ENCODE data around the gene SEC14L3.

SEC14L3 gene

DNA sequence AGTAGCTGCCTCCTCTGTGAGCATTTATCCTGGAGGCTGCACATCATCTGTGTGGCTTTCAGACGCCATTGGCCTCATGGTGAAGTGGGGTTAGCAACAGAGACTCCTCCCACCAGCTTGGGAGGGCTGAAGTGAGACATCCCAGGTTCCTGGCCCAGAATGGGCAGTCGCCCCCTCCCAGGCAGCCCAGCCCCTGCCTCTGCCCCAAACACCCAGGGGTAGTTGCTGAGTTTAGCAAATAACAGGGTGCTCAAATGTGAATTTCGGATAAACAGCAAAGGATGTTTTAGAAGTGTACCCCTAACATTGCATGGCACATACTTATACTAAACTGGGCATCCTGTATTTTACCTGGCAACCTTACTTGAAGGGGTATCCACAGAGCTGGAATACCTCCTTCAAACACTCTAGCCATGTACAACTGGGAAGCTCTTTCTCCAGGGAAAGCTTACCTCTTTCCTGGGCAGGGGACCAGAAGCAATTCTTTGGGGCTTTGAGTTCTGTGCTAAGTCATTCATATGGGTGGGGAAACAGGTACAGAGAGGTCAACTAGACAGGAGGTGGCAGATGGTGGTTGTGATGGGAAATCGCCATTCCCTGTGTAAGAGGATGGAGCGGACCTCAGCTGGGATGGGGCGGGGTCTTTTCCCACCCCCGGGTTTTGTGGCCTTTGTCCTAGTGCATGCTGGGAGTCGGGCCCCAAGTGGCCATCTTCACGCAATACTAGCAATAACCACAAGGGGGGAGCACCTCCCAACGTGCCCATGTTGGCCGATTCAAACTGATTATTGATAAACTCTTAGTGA lies 27.0 kb downstream of the SEC14L3 start (continued):
- TF ChIP-seq SP3 (tag by site-specific recombination; IDR thresholded peaks at IDR 0.05) (no peak), ZNF302 (tag by site-specific recombination; IDR thresholded peaks at IDR 0.05; ENCODE audit: low read depth) (no peak), SP2 (tag by site-specific recombination; IDR thresholded peaks at IDR 0.05) (no peak), ZNF112 (tag by site-specific recombination; IDR thresholded peaks at IDR 0.05) (no peak), ZBTB48 (tag by site-specific recombination; IDR thresholded peaks at IDR 0.05) (0 out of 2 replicates have a peak, but pooled peaks have one; percentile 26), KLF8 (tag by site-specific recombination; IDR thresholded peaks at IDR 0.05) (peak; percentile 26; the same call in 1 of the 2 replicates), GLIS1 (tag by site-specific recombination; IDR thresholded peaks at IDR 0.05) (no peak), ZNF701 (tag by site-specific recombination; IDR thresholded peaks at IDR 0.05) (no peak), ZNF654 (tag by site-specific recombination; IDR thresholded peaks at IDR 0.05; ENCODE audit: low read depth) (peak; percentile 72), ZNF416 (tag by site-specific recombination; IDR thresholded peaks at IDR 0.05) (no peak), SETDB1 (IDR thresholded peaks at IDR 0.05; ENCODE audit: insufficient read length, low read length) (no peak), ZNF600 (tag by site-specific recombination; IDR thresholded peaks at IDR 0.05) (no peak), ZNF214 (tag by site-specific recombination; IDR thresholded peaks at IDR 0.05; ENCODE audit: borderline replicate concordance) (no peak), ZFP41 (tag by site-specific recombination; IDR thresholded peaks at IDR 0.05; ENCODE audit: borderline replicate concordance) (no peak), ZNF785 (tag by site-specific recombination; IDR thresholded peaks at IDR 0.05) (no peak), OVOL3 (tag by site-specific recombination; IDR thresholded peaks at IDR 0.05) (no peak), ZNF423 (tag by site-specific recombination; IDR thresholded peaks at IDR 0.05) (no peak), ZNF2 (tag by site-specific recombination; IDR thresholded peaks at IDR 0.05) (no peak), ZNF777 (tag by site-specific recombination; IDR thresholded peaks at IDR 0.05; ENCODE audit: borderline replicate concordance) (no peak), ZNF426 (tag by site-specific recombination; IDR thresholded peaks at IDR 0.05) (no peak)
- TF ChIP-seq, protein P1, sequence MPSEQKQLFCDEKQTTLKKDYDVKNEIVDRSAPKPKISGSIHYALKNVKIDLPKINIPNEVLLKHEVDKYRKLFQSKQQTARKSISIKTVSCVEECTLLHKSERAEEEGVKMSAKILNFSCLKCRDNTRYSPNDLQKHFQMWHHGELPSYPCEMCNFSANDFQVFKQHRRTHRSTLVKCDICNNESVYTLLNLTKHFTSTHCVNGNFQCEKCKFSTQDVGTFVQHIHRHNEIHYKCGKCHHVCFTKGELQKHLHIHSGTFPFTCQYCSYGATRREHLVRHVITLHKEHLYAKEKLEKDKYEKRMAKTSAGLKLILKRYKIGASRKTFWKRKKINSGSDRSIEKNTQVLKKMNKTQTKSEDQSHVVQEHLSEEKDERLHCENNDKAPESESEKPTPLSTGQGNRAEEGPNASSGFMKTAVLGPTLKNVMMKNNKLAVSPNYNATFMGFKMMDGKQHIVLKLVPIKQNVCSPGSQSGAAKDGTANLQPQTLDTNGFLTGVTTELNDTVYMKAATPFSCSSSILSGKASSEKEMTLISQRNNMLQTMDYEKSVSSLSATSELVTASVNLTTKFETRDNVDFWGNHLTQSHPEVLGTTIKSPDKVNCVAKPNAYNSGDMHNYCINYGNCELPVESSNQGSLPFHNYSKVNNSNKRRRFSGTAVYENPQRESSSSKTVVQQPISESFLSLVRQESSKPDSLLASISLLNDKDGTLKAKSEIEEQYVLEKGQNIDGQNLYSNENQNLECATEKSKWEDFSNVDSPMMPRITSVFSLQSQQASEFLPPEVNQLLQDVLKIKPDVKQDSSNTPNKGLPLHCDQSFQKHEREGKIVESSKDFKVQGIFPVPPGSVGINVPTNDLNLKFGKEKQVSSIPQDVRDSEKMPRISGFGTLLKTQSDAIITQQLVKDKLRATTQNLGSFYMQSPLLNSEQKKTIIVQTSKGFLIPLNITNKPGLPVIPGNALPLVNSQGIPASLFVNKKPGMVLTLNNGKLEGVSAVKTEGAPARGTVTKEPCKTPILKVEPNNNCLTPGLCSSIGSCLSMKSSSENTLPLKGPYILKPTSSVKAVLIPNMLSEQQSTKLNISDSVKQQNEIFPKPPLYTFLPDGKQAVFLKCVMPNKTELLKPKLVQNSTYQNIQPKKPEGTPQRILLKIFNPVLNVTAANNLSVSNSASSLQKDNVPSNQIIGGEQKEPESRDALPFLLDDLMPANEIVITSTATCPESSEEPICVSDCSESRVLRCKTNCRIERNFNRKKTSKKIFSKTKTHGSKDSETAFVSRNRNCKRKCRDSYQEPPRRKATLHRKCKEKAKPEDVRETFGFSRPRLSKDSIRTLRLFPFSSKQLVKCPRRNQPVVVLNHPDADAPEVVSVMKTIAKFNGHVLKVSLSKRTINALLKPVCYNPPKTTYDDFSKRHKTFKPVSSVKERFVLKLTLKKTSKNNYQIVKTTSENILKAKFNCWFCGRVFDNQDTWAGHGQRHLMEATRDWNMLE (tag by site-specific recombination; conservative IDR thresholded peaks at IDR 0.05; ENCODE audit: low read depth), result peak; percentile 43
- TF ChIP-seq, protein P2, sequence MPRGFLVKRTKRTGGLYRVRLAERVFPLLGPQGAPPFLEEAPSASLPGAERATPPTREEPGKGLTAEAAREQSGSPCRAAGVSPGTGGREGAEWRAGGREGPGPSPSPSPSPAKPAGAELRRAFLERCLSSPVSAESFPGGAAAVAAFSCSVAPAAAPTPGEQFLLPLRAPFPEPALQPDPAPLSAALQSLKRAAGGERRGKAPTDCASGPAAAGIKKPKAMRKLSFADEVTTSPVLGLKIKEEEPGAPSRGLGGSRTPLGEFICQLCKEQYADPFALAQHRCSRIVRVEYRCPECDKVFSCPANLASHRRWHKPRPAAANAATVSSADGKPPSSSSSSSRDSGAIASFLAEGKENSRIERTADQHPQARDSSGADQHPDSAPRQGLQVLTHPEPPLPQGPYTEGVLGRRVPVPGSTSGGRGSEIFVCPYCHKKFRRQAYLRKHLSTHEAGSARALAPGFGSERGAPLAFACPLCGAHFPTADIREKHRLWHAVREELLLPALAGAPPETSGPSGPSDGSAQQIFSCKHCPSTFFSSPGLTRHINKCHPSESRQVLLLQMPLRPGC (tag by site-specific recombination; IDR thresholded peaks at IDR 0.05), result no peak
- TF ChIP-seq, protein P3, sequence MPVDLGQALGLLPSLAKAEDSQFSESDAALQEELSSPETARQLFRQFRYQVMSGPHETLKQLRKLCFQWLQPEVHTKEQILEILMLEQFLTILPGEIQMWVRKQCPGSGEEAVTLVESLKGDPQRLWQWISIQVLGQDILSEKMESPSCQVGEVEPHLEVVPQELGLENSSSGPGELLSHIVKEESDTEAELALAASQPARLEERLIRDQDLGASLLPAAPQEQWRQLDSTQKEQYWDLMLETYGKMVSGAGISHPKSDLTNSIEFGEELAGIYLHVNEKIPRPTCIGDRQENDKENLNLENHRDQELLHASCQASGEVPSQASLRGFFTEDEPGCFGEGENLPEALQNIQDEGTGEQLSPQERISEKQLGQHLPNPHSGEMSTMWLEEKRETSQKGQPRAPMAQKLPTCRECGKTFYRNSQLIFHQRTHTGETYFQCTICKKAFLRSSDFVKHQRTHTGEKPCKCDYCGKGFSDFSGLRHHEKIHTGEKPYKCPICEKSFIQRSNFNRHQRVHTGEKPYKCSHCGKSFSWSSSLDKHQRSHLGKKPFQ (tag by site-specific recombination; IDR thresholded peaks at IDR 0.05), result no peak
- TF ChIP-seq, protein P4, sequence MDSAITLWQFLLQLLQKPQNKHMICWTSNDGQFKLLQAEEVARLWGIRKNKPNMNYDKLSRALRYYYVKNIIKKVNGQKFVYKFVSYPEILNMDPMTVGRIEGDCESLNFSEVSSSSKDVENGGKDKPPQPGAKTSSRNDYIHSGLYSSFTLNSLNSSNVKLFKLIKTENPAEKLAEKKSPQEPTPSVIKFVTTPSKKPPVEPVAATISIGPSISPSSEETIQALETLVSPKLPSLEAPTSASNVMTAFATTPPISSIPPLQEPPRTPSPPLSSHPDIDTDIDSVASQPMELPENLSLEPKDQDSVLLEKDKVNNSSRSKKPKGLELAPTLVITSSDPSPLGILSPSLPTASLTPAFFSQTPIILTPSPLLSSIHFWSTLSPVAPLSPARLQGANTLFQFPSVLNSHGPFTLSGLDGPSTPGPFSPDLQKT (IDR thresholded peaks at IDR 0.05; ENCODE audit: borderline replicate concordance, low read depth, low read length), result no peak
- TF ChIP-seq, protein P5, sequence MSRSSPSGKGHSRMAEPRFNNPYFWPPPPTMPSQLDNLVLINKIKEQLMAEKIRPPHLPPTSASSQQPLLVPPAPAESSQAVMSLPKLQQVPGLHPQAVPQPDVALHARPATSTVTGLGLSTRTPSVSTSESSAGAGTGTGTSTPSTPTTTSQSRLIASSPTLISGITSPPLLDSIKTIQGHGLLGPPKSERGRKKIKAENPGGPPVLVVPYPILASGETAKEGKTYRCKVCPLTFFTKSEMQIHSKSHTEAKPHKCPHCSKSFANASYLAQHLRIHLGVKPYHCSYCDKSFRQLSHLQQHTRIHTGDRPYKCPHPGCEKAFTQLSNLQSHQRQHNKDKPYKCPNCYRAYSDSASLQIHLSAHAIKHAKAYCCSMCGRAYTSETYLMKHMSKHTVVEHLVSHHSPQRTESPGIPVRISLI (tag by site-specific recombination; IDR thresholded peaks at IDR 0.05), result no peak
- TF ChIP-seq, protein P6, sequence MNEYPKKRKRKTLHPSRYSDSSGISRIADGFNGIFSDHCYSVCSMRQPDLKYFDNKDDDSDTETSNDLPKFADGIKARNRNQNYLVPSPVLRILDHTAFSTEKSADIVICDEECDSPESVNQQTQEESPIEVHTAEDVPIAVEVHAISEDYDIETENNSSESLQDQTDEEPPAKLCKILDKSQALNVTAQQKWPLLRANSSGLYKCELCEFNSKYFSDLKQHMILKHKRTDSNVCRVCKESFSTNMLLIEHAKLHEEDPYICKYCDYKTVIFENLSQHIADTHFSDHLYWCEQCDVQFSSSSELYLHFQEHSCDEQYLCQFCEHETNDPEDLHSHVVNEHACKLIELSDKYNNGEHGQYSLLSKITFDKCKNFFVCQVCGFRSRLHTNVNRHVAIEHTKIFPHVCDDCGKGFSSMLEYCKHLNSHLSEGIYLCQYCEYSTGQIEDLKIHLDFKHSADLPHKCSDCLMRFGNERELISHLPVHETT (tag by site-specific recombination; IDR thresholded peaks at IDR 0.05), result no peak
